Prostate gland (tissue), 2 donors: ENCODE results near the gene ANLN.

Source experiments
- POLR2A ChIP-seq: fragments of 450-650 bp; IDR thresholded peaks from one replicate; pipeline ENCODE4 v1.6.1; 2016; ENCODE audit warnings: antibody characterized with exemption, mild to moderate bottlenecking
- TF ChIP-seq, protein P1 (sequence below), 4 experiments: fragments of 200-600 bp in 2 of 4; fragments of 450-650 bp in 2 of 4; sonication (generic) in 2 of 4; IDR thresholded peaks; 1 replicate in 3 of 4; 2 replicates in 1 of 4; pipeline ENCODE4 v1.5.1; 2016 to 2019; ENCODE audit warnings: antibody characterized with exemption in 4 of 4, mild to moderate bottlenecking in 2 of 4, moderate library complexity in 2 of 4

DNA sequence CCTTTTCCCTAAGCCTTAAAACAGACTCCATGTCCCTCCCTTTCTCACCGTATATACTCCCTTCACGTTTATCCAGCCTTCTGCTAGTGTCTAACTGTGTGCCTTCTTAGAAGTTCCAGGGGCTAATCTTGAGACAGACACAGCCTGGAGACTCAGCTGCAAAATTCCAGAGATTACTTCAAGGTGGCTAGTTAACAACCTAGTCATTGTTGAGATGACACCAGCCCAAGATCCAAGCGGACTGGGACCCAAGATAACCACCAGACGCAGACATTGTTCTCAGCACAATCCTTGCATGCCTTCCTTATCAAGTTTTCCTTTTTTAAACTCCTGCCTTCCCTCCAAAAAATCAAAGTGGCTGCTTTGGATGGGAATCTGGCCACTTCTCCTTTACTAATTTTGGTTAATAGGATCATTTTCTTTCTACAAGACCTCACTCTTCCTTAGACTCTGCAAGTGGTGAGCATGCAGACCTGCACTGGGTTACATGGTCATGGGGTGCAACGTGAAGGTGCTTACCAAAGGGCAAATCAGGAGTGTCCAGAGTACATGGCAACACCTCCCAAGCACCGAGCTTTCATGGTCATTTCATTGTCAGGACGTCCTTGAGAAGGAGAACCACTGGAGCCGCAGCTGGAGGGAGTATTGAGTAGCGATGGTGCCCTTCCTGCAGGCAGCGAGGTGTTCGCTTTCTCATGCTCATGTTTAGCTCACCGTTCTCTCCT is 69.7 kb downstream of the ANLN start:
- TF ChIP-seq POLR2A, result no peak
- TF ChIP-seq, protein P1, sequence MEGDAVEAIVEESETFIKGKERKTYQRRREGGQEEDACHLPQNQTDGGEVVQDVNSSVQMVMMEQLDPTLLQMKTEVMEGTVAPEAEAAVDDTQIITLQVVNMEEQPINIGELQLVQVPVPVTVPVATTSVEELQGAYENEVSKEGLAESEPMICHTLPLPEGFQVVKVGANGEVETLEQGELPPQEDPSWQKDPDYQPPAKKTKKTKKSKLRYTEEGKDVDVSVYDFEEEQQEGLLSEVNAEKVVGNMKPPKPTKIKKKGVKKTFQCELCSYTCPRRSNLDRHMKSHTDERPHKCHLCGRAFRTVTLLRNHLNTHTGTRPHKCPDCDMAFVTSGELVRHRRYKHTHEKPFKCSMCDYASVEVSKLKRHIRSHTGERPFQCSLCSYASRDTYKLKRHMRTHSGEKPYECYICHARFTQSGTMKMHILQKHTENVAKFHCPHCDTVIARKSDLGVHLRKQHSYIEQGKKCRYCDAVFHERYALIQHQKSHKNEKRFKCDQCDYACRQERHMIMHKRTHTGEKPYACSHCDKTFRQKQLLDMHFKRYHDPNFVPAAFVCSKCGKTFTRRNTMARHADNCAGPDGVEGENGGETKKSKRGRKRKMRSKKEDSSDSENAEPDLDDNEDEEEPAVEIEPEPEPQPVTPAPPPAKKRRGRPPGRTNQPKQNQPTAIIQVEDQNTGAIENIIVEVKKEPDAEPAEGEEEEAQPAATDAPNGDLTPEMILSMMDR (IDR thresholded peaks at IDR 0.05), result no peak
